Hypothalamus (tissue), 51 donors: ENCODE results near the gene ABCB6.

Source experiments
- DNase-seq, 51 donors: peaks; one replicate each; lab custom pipeline; 2025; lab: John Stamatoyannopoulos, UW

The ABCB6 gene

DNA sequence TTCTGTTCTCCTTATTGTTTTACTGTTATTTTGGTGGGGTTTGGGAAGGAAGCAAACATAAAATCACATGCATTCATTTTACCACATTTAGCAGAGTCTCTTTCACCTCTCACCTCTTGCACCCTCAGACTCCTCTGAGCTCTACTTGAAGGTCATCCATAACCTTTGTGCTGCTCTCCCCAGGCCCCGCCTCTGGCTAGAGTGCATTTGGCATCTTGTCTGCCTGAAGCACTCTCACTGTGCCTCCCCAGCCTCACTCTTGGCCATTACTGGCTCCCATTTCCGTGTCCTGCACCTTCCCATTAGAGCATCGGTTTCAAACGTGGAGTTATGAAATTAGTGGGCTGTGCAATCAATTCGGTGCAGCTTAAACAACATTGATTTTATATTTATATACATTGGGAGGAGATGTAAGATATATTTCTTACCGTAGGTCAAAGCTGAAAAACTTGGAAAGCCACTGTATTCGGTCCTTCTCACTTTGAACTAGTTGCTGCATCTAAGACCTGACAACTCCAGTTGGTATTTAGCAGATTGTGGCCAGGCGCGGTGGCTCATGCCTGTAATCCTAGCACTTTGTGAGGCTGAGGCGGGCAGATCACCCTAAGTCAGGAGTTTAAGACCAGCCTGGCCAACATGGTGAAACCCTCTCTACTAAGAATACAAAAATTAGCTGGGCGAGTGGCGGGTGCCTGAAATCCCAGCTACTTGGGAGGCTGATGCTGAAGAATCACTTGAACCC lies 19.1 kb downstream of the ABCB6 start:
- no peak for DNase-seq

DNA sequence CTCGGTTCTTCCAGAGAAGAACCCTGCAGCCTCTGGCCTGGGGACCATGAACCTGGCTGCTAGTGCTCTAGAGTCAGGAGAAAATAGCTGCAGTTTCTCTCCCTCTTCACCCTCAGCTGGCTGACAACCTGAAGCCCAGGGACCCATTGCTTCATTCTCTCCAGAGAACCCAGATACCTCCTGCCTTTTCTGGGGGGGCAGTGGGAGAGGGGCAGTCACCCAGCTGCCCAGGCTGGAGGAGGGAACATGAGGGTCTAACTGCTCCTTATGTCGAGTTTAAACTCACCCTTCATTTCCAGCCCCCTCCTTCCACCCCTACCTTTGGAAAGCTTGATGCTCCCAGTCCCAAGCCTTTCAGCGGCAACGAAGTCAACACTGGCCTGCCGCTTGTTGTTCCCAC lies 19.8 kb downstream of the ABCB6 start:
- no peak for DNase-seq

DNA sequence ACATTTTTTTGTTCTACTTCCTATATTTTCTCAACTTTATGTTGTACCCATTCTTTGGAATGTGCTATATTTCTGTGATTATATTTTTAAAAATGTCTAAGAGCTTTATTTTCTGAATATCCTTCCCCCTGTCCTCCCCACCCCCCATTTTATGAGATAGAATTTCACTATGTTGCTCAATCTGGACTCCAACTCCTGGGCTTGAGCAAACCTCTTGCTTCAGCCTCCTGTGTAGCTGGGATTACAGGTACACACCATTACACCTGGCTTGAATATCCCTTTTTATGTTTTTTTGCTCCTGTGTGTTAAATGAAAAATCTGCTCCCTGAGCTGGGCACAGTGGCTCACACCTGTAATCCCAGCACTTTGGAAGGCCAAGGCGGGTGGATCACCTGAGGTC lies 21.4 kb downstream of the ABCB6 start:
- no peak for DNase-seq

DNA sequence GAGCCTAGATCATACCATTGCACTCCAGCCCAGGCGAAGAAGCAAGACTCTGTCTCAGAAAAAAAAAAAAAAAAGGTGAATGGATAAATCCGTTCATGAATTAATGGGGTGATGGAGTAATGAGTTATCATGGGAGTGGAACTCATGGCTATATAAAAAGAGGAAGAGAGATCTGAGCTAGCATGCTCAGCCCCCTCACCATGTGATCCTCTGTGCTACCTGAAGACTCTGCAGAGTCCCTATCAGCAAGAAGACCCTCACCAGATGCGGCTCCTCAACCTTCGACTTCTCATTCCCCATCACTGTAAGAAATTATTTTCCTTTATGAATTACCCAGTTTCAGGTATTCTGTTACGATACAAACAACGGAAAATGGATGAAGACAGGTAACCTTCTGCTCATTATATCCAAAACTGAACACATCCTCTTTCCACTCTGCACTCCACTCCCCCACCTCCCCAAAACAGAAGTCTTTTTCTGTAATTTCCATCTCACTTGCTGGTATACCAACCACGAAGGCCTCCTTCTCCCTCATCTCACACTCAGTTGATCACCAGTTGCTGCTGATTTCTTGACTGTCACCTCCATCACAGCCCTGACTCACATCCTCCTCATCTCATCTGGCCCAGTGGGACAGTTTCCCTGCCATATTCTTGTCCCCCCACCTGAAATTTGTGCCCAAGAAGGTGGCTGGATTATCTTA lies 31.9 kb downstream of the ABCB6 start:
- DNase-seq, result no peak

DNA sequence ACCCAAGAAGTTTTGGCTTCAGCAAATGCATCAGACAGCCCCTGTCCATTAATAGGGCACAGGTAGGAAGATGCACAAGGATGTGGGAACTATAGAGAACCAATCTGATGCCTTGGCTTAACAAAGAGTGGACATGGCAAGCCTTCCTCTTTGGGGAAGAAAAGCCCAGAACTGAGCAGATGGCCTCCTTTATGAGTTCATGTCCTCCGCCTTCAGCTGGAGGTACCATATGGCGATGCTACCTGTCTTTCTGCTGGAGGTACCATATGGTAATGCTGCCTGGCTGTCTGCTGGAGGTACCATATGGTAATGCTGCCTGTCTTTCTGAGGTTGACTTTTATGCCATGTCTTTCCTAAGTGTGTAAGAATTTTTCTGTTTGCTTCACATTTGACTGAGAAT lies 34.6 kb downstream of the ABCB6 start:
- DNase-seq, result no peak

DNA sequence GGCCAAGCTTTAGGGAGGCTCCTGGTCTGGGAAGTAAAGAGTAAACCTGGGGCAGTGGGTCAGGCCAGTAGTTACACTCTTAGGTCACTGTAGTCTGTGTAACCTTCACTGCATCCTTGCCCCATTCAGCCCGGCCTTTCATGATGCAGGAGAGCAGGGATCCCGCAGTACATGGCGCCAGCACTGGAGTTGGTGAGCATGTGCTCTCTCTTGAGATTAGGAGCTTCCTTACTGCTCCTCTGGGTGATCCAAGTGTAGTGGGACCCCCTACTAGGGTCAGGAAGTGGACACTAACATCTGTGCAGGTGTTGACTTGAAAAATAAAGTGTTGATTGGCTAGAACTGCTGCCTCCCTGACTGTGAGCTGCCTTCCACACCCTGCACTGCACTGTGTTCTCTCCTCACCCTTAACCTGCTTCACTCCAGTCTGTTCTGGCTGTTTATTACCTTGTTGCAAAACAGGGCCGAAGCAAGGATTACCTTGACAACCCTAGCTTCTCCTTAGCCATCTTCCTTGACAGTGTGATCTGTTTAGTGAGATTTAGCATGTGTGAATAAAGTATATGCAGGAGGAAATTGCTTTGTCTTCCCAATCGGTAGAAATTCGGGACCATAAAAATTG lies 35.5 kb downstream of the ABCB6 start:
- no peak for DNase-seq

DNA sequence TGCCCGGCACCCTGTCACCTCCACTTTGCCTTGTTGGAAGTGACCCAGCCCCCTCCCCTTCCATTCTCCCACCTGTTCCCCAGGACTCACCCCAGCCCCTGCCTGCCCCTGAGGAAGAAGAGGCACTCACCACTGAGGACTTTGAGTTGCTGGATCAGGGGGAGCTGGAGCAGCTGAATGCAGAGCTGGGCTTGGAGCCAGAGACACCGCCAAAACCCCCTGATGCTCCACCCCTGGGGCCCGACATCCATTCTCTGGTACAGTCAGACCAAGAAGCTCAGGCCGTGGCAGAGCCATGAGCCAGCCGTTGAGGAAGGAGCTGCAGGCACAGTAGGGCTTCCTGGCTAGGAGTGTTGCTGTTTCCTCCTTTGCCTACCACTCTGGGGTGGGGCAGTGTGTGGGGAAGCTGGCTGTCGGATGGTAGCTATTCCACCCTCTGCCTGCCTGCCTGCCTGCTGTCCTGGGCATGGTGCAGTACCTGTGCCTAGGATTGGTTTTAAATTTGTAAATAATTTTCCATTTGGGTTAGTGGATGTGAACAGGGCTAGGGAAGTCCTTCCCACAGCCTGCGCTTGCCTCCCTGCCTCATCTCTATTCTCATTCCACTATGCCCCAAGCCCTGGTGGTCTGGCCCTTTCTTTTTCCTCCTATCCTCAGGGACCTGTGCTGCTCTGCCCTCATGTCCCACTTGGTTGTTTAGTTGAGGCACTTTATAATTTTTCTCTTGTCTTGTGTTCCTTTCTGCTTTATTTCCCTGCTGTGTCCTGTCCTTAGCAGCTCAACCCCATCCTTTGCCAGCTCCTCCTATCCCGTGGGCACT lies 36.2 kb downstream of the ABCB6 start:
- no peak for DNase-seq

DNA sequence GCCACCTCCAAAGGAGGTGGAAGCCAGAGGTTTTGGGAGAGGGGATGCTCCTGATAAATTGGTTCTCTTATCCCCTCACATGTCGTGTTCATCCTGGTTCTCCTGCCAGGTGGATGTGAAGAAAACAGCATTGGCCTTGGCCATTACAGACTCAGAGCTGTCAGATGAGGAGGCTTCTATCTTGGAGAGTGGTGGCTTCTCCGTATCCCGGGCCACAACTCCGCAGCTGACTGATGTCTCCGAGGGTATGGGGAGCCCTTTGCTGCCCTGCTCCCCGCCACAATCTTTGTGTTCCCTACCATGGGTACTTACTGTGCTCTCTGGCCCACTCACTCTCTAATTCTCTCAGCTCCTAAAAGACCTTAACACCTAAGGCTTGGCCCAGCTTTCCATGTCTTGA lies 37.2 kb downstream of the ABCB6 start:
- no peak for DNase-seq

DNA sequence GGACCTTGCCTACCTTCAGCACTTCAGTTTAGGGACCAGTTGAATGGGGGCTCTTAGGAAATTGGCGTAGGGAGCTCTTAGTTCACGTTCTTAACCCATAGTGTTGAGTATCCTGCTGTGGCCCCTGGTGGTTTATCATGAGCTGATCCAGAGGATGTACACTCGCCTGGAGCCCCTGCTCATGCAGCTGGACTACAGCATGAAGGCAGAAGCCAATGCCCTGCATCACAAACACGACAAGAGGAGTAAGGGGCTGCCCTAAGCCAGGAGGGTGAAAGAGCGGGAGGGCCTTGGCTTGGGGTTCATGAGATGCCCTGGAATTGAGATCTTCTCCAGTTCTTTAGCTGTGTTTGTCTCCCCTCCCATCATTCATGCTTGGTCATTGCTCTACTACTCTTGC lies 37.8 kb downstream of the ABCB6 start:
- no peak for DNase-seq

DNA sequence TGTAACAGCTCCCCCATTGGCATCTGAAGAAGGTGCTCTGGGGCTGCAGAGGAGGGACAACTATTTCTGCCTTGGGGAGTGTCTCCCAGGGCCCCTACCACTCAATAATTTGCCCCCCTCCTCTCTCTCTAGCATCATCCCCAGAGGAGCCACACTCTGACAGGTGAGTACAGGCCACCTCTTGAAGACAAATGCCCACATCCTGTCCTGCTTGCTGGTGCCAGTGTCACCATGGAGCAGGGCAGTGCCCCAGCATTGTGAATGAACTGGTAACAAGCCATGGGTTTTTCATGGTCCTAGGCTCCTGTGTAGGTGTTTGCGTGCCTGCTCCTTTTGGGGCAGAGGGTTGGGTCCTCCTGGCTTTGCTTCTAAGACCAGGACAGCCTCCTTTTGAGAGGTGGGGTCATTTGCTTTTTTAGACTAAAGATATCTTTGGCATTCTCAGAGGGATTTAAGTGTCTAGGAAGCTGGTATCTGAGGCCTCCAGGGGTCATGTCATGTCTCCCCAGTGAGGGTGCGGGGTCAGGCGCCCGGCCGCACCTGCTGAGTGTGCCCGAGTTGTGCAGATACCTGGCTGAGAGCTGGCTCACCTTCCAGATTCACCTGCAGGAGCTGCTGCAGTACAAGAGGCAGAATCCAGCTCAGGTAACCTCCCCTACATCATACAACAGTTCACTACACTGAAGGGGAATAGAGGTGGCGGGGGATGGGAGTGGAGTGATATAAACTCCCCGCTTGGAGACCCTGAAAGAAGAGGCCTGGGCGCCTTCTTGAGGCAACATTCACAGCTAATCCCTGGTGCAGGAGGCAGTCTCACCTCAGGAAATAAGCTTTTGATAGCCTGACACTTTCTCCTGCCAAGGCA lies 38.9 kb downstream of the ABCB6 start:
- no peak for DNase-seq

DNA sequence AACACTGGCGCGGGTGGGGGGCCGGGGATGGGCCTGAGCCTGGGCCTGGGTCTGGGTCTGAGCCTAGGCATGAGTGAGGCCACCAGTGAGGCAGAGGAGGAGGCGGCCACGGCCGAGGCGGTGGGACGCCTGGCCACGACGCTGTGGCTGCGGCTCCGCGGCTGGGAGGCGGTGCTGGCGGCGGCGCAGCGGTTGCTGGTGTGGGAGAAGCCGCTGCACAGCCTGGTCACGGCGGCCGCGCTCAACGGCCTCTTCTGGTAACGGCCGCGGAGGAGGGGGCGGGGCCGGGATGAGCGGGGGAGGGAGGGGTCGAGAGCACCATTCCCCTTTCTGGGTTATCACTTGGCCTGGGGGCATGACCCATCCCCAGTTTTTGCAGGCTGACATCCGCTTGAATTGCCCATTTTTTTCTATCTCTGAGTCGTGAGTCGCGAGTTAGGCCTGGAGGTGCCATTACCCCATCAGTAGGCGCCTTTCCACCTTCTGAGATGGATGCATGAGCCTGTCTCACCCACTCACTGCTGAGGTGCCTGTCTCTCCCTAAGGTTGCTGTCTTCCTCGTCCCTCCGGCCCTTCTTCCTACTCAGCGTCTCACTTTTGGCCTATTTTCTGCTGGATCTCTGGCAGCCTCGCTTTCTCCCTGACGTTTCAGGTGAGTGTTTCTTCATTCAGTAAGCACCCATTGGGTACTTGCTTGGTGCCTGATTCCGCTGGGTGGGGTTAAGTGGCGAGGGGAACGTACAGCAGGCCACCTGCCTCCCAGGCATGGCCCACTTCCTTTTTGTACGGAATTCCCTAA lies 40.2 kb downstream of the ABCB6 start:
- peak in 25 of 51 donors; percentile 19 to 83 (median 55) for DNase-seq

DNA sequence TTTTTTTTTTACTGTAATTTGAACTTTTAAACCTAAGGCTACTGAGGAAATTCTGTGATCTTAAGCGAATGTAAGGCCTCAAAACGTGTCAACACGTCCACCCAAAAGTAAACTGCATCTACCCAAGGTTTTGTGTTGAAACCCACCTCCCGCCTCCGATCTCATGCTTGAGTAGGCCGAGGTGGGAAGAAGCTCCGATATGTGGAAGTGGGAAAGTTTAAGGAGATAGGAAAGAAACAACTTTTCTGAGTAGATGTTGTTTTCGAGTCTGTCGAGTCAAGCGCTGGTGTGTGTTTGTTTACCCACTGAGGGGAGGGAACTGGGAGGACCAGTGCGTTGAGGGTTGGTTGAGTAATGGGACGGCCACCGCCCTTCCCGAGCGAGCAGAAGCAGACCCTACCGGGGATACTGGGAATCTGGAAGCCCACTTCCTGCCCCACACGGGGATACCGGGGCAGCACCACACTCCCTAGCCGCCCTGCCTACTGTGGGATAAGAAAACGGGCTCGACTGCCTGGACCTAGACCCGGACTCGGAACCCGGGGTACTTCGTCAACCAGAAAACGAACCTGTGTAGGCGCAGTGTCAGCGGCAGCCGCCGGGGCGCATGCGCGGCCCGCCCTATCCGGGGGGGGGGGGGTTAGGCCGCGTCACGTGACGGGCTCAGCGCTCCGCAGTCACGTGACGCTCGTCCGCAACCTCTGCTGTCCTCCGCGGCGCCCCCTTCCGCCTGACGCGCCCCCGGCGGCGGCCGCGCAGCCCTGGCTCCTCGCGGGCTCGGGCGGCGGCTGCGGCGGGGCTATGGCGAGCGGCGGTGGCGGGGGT lies 41.0 kb downstream of the ABCB6 start, which contains the start of gene RETREG2:
RETREG2 (plus strand) TSS at position 724 of the 825 bp plus-strand sequence; CDS start at position 802, 78 bp downstream.
- DNase-seq, result peak; percentile 53 to 94 (median 79)

DNA sequence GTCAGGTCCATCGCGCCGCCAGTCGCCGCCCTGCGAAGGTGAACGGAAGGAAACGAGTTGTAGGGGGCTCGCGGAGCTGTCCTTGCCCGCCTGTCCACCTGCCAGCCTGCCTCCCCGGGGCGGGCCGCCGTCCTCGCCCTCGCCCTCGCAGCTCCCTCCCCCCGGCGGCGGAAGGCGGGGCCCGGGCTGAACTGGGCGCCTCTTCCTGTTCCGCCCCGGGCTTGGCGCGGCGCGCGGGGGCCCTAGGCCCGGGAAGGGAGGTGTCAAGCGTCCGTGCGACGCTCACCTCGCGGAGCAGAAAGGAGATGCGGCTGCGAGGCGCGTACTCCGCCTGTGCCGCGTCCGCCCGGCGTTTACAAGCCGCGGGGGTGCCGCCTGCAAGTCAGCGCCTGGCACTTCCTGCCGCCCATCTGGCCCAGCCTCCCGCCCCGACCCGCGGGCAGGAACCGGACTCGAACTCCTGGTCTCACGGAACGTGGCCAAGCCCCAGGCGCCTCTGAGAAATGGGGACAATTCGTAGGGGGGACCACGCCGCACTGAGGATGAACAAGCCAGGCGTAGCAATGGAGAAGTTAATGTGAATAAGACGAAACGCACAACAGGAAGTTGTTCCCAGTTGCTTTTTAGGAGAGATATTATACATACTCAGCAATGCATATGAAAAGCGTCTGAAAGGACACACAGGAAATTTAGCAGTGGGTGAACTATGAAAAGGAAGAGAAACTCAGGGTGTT lies 41.8 kb downstream of the ABCB6 start, which contains the start of gene CNPPD1:
CNPPD1 (minus strand) TSS at position 108 of the 734 bp plus-strand sequence; CDS start at position 11, 97 bp downstream.
- peak; percentile 34 to 91 (median 75) for DNase-seq

DNA sequence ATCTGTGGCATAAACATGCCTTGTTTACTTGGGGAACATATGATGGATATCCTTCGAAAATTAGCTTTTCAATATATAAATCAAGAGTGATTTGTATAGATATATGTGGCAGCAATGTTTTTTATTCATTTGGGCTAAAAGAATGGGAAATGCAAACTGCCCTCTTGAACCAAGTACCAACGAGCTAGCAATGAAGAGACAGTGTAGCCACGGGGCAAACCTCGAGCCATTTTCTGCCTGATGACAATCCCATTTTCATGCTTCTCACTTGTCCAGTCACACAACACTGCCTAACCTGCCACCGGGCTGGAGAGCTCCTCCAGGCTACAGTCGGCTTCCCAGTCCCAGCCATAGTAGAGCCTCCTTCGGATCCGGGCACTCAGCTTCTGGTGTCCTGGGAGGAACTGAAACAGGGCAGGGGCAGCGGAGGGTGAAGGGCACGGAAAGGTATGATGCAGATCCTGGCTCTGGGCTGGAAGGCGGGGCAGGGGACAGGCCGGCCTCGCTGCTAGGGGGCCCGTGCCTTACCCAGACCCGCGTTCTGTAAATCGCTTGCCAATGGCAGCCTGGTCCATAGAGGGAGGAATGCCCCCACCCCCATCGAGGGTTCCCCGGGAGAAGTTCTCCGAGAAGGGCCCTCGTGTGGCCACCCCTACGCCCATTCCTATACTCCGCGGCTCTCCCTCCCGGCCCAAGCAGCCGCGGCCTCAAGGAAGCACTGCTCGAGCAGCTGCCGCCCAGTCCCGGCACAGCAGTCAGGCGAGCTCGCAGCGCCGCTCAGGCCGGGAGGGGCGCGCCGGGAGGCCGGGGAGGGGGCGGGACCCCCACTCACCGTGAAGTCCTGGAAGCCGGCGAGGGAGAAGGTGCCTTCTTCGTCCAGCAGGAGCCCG lies 42.6 kb downstream of the ABCB6 start:
- DNase-seq, result peak in 35 of 51 donors; percentile 20 to 86 (median 55)

DNA sequence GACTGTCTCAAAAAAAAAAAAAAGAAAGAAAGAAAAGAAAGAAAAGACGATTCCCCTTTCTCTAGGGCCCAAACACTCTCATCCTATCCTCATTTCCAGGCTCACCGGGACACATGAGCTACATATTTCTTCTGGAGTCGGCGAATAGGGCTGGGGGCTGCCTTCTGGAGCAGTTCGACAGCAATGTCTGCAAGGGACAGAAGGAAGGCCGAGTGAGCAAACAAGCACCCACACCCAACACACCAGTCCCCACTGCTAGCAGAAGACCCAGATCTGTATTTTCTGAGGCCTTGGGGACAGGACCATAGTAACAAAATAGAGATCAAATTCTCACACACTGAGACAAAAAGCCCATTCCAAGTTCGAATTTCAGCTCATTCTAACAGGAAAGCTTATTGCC lies 43.3 kb downstream of the ABCB6 start:
- DNase-seq, result no peak

DNA sequence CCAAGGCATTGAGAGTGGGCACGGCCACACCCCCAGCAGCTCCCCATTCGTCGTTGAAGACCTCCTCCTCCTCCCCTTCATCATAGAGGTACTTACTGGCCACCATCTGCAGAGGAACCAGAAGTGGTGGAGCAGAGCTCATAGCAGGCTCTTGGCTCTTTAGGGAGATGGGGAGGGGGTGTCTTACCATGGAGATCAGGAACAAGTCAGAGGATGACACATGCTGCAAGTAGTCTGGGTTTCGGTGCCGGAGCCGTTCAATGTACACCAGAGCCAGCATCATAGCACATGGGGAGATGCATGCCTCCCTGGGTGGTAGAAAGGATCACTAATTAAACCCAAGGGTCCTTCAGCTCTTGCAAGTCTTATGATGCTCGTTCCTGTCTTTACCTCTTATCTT lies 44.0 kb downstream of the ABCB6 start:
- no peak for DNase-seq
